ENCODE data around the gene SAXO1.
"Not testable (repeated sequence)": the region's sequence is repeated elsewhere in the genome, so short reads cannot be mapped to it uniquely, and the experiment has no call there.

SAXO1 gene

GRCh38 chr9:18999173-18999785 is 33.7 kb downstream of the SAXO1 start:
- DNase-seq = no peak

GRCh38 chr9:18997151-18997550 is 35.9 kb downstream of the SAXO1 start:
- DNase-seq = peak; percentile 35

DNA sequence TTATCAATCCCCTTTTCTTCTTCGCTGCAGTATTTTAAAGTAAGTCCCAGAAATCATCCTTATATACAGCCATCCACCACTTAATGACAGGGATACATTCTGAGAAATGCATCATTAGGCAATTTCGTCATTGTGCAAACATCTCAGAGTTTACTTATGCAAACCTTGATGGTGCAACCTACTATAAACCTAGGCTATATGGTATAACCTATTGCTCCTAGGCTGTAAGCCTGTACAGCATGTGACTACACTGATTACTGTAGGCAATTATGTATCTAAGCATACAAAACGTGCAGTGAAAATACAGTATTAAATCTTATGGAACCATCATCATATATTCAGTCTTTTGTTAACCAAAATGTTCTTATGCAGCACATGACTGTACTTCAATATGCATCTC is 36.8 kb downstream of the SAXO1 start:
- DNase-seq = no peak

GRCh38 chr9:18994263-18994916 is 38.6 kb downstream of the SAXO1 start:
- no peak for DNase-seq

DNA sequence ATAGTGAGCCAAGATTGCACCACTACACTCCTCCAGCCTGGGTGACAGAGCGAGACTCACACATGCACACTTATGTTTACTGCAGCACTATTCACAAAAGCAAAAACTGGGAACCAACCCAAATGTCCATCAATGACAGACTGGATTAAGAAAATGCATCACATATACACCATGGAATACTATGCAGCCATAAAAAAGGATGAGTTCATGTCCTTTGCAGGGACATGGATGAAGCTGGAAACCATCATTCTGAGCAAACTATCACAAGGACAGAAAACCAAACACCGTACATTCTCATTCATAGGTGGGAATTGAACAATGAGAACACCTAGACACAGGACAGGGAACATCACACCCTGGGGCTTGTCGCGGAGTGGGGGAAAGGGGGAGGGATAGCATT is 41.8 kb downstream of the SAXO1 start:
- not testable (repeated sequence) for DNase-seq

- no peak for DNase-seq
Measured at GRCh38 chr9:18990494-18990893, 42.5 kb downstream of the SAXO1 start.

DNA sequence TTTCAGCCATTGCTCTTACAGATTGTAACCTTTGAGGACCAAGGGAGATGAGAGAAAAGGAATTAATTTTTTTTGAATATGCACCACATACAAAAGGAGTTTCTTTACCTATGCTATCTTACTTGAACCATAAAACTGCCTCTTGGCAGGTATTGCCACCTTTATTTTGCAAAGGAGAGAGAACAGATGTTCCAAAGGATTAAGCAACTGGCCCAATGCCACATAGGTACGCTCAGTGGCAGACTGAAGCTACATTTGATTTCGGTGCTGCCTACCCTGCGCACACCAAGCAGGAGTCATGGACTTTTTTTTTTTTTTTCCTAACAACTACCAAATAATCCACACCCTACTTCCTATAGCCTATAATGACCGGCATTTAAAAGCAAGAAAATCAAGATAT is 43.1 kb downstream of the SAXO1 start:
- DNase-seq = no peak

GRCh38 chr9:18989097-18989496 is 43.9 kb downstream of the SAXO1 start:
- DNase-seq = no peak

GRCh38 chr9:18988003-18988402 is 45.0 kb downstream of the SAXO1 start:
- no peak for DNase-seq

DNA sequence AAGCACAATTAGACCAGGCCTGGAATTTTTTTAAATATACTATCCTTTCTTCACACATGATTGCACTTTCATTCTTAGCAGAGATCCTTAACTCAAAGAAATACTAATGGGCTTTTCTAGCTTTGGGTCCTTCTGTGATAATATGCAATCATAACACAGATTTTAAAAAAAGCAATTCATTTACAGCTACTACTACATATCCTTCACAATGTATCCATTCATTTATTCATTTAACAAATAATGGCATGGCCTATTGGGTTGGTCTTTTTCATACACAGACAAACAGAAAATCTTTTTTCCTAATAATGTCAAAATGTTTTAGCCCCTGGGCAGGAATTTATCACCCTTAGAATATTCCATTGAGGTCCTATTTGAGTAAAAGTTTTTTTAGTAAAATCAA is 47.0 kb downstream of the SAXO1 start:
- no peak for DNase-seq

DNA sequence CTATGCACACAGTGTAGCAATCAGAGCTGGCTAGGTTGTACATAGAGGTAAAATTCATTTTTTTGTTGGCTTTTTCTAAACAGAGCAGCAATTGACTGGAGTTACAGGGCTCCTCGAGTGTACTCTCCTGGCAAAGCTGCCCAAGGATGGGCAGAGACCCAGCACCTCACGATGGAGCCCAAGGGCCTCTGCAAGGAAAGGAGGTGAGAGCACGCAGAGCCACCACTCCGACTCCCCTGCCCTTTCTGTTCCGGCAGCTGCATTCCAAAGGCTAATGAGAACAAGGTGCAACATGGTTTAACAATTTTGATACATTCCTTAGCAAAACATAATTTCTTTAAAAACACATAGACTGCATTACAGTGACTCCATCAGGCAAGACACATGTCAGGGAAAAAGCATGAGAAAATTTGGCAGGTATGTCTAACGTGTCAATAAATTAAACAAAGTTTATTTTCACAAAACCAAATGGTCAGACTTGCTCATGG is 47.5 kb downstream of the SAXO1 start:
- peak; percentile 76 for DNase-seq

GRCh38 chr9:18982262-18982620 is 50.8 kb downstream of the SAXO1 start:
- no peak for DNase-seq

GRCh38 chr9:18981476-18982261 is 51.3 kb downstream of the SAXO1 start:
- no peak for DNase-seq

DNA sequence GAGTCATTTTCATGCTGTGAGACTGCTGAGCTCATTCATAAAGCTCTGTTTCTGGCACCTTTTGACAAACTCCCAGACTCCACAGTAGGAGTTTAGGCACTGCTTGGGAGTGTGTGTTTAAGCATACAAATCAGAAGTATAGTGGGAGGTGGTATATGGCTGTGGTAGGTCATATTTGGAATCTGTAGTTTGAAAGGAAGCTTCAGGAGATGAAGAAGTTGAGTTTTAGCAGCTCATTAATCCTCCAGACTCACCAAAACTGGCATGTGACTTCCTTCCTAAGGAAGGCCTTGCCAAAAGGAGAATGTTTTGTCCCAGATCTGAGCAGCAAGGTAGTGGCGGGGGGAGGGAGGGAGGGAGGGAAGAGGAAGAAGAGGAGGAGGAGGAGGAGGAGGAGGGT is 52.8 kb downstream of the SAXO1 start:
- no peak for DNase-seq

DNA sequence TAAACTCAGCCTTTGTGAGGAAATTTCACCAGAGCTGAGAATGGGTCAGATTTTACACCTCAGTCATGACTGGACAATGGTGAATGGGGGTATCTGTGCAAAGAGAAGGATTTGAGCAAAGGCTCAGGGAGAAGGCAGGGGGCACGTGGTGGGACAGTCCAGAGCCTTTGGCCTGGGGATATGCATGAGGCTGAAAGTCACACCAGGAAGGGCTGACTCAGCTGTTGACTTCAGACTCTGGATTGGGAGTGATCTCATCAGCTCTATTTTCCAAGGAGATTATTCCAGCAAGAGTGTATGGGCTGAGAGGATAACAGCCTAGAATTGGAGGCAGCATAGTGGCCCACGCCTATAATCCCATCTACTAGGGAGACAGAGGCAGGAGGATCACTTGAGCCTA is 53.6 kb downstream of the SAXO1 start:
- DNase-seq = no peak

- DNase-seq = no peak
Measured at GRCh38 chr9:18978188-18978587, 54.8 kb downstream of the SAXO1 start.

- peak; percentile 43 for DNase-seq
Measured at GRCh38 chr9:18976709-18977531, 56.1 kb downstream of the SAXO1 start.

DNA sequence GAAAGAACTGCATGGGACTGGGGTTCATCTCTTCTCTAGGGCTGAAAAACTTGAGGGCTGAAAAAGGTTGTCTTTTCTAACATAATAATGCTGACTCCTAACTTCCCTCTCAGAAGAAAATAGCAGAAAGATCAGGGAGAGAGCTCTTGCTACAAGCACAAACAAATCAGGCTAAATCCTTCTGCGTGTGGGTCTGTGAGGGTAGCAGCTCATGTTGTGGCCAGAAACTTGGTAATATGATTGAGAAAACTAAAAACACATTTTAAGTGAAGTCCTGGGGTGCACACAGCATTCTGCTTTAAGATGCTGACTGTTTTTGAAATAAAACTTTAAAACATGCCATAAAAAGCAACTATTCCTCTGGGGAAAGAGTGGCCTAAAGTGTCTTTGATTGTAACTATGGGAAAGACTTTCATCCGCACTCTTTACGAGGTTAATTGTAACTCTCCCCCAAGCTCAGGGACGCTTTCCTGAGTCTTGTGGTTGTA is 56.7 kb downstream of the SAXO1 start:
- DNase-seq = no peak

- no peak for DNase-seq
Measured at GRCh38 chr9:18973348-18973747, 59.7 kb downstream of the SAXO1 start.

DNA sequence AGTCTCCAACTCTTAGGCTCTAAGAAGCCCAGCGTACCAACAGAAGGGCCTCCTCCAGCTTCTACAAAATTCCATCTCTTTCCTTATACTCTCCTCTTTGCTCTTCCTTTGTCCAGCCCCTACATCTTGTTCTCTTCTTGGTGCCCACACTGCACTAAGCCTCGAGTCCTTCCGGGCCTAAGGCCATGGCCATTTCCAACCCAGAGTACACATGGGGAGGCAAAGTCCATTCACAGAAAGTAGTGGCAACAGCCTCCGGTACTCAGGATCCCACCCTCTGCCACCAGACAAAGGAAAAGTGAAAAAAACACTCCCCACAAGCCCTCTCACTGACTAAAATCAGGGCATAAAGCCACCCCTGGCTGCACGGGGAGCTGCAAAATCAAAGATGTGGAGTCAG is 60.3 kb downstream of the SAXO1 start:
- DNase-seq = no peak

- no peak for DNase-seq
Measured at GRCh38 chr9:18971909-18972308, 61.1 kb downstream of the SAXO1 start.

- DNase-seq = peak; percentile 44
Measured at GRCh38 chr9:18971404-18971803, 61.6 kb downstream of the SAXO1 start.

DNA sequence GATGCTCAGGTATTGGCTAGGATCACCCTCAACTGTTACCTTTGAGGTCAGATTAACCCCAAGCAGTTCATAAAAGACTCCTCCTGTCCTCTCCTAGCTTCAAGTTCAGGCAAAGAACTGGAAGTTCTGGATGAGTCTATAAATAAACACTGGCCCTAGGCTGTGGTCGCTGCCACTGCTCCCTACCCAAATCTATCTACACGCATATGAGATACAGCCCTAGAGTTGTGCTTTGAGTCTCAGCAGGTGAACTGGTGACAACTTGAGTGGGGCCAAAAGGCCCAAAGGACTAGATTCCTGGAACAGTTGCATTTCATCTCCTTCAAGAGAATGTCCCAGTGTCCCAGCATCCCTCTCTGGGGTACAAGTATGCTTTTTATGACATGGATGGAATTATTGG is 62.6 kb downstream of the SAXO1 start:
- DNase-seq = no peak
